NAMALWA (cell line): ENCODE data around the gene ATMIN.
A peak's percentile ranks its signal among the peaks of the same experiment; 100 is the strongest.

Experiments used
- DNase-seq: peaks from one replicate; pipeline ENCODE4 v3.0.0-alpha.2; 2015; ENCODE audit warnings: low spot score

The ATMIN gene

GRCh38 chr16:81005610-81006161 lies 30.0 kb upstream of the ATMIN start:
- no peak for DNase-seq

DNA sequence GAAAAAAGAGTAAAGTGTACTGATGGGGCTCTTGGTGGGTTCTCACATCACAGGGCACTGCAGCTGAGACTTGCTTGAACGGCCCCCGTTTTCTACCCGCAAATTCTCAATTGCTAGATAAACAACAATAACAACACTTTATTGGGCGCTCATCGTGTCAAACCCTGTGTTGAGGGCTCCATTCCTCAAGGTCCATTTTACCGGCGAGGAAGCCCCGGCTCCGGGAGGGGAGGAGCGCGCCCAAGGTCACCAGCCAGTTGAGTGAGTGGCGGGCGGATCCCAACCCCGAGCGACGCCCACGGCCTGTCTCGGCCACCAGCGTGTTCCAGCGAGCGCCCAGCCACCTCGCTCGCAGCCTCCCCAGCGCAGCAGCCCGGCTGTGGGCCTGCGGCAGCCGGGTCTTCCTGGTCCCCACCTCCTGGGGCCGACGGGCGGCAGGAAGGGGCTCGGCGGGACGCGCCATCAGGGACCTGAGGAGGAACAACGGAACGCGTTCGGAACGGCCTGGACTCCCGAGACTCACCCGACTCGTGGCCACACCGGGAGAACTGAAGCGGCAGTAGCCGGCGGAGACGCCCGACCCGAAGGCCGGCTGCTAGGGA lies 29.3 kb upstream of the ATMIN start:
- DNase-seq: peak; percentile 73

DNA sequence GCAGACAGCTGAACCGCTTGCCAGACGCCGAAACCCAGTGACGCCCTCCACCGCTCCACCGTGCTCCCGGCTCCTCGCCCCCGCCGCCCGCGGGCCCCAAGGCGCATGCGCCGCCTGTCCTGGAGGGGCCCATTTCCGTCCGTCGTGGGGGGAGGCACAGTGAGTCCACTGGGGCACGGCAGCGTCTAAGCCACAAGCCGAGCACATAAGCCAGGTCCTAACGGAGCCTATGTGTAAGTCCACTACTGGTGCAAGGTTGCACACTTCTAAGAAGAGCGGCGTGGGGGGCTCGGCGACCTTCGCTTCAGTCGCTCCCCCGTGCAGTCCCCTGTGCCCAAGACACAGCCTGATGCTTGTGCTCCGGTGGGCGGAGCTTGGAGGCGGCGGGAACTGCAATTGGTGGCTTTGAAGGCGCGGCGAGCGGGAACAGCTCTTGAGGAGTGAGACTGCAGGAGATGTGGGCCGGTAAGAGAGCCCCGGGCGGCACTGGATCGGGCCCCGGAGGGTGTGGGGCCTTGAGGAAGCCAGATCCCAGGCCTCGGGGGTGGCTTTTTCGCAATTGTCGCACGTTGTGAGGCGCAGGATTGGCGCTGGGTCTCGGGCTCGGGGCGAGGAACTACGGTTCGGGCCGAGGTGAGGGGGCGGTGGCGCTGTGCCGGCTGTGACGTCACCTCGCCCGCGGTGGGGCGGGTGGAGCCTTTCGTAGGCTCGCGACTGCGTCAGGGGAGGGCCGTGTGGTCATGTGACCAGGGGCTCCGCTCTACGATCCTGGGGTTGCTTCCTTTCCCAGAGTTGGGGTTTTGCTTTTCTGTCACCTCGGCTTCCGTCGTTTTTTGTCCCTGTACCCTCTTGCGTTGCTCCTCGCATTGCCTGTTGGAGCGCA lies 28.6 kb upstream of the ATMIN start, which contains the start of the genes CENPN and CMC2:
CENPN (plus strand) TSS at position 402 of the 883 bp plus-strand sequence. CDS start 4,726 bp downstream, outside the sequence.
CMC2 (minus strand) TSS at position 73 of the 883 bp plus-strand sequence. CDS start 9,491 bp downstream, outside the sequence.
- DNase-seq: peak; percentile 98

DNA sequence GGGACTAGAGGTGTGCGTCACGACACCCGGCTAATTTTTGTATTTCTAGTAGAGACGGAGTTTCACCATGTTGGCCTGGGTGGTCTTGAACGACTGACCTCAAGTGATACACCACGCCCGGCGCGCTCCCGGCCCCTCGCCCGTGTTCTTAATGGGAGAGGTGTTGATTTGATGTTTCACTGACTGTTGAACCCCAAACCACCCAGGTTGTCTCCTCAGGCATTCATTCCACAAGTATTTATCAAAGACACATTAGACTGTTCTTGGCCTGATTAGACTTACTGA lies 27.2 kb upstream of the ATMIN start:
- DNase-seq: no peak

DNA sequence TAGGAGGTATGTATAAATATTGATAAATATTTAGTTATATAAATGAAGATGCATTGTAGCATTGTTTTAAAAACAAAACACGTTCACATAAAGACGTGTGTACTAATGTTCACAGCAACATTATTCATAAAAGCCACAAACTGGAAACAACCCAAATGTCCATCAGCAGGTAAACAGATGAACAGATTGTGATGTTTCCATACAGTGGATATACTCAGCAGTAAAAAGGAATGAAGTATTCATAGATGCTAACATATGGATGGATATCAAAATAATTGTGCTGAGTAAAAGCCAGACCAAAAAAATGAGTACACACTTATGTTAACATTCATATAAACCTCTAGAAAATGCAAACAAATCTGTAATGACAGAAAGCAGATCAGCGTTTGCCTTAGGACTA lies 22.7 kb upstream of the ATMIN start:
- no peak for DNase-seq

DNA sequence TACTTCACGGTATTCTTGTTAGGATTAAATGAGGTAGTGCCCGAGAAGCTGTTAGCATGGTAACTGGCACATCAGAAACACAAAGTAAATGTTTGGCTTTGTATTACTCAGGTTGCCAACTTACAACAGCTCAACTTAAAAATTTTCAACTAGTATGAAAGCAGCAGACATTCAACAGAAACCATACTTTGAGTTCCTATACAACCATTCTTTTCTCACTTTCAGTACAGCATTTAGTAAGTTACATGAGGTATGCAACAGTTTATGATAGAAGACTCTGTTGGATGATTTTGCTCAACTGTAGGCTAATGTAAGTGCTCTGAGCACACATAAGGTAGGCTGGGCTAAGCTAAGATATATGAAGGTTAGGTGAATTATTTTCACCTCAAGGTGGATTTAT lies 21.0 kb upstream of the ATMIN start:
- DNase-seq: no peak

- no peak for DNase-seq
Measured at GRCh38 chr16:81018496-81018895, 17.1 kb upstream of the ATMIN start.

GRCh38 chr16:81026429-81026828 lies 9.2 kb upstream of the ATMIN start:
- no peak for DNase-seq

- DNase-seq: no peak
Measured at GRCh38 chr16:81029930-81030604, 5.6 kb upstream of the ATMIN start.

DNA sequence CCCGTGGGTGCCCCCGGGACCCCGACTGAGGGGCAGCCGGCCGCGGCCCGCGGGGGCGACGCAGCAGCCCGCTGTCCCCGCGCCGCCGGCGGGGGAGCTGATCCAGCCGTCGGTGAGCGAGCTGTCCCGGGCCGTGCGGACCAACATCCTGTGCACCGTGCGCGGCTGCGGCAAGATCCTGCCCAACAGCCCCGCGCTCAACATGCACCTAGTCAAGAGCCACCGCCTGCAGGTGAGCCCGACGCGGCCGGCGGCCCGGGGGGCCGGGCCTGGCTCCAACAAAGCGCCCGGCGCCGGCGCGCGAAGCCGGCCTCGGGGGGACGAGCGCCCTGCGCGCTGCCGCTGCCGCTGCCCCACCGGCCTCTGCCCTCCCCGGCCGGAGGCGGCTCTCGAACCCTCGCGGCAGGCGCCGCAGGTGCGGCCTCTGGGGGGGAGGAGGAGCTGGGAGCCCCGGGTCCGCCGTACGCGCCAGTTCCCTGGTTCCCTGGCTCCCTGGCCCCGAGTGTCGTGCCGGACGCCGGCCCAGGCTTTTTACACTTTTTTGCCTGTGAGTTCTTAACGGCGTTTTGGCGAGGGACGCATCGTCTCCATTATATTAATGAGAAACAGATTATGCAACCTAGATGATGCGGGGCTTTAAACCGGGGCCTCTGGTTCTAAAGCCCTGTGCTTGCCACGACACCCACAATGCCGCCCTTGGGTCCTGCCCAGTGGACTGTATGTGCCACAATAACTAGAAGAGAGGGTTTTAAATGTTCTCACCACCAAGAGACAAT lies 521 bp downstream of the ATMIN start:
- peak; percentile 68 for DNase-seq

GRCh38 chr16:81036751-81037350 lies 1.2 kb downstream of the ATMIN start:
- DNase-seq: peak; percentile 55

DNA sequence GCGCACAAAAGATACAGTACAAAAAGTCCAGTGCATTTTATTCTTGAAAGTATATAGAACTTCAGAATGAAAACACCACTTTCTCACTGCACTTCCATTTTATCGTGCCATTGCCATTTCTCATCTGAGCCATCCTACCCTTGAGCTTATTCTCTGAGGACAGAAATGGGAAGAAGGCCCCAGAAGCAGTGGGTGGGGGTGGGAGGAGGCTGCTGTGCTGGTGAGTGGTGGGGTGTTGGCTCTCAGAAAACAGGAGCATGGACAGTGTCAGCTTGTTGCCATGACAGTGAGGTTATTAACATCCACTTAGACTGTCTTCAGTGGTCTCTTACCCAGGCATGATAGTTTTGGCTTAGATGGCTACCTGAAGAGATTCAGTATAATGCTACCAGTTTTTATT lies 4.5 kb downstream of the ATMIN start:
- no peak for DNase-seq

DNA sequence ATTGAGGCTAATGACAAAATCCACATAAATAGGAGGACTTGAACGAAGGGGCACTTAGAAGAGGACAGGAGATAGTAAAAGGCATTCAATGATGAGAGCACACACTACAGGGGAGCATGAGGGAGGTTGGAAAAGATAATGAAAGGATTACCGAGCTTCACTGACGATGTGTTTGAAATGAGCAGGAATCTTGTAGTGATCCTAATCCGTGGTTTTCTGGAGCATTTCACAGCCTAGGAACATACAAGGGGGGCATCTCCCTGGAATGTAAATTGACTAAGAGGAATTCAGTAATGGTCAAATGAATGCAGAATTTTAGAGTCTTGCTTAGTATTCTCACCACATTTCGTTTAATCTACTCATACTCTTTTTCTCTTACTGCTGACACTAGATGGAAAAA lies 5.2 kb downstream of the ATMIN start:
- no peak for DNase-seq

GRCh38 chr16:81041696-81042095 lies 6.1 kb downstream of the ATMIN start:
- no peak for DNase-seq

DNA sequence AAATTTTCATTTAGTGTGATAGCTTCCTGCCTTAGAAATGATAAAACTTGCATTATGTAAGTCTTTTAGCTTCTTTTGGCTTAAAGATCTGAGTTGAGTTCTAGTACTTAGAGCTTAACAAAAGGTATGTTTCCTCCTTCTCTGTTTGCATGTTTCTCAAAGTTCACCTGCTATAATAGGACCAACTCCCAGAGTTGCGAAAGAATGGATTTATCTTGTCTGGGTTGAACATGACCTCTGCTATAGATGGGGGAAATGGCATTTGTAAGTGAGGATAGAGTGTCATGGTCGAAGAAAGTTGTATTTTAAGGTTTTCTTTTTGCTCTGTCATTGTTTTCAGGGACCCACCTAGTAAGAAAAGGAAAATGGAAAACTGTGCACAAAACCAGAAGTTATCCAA lies 7.2 kb downstream of the ATMIN start:
- no peak for DNase-seq

GRCh38 chr16:81053761-81054160 lies 18.1 kb downstream of the ATMIN start:
- no peak for DNase-seq

GRCh38 chr16:81060576-81061306 lies 25.1 kb downstream of the ATMIN start:
- no peak for DNase-seq

DNA sequence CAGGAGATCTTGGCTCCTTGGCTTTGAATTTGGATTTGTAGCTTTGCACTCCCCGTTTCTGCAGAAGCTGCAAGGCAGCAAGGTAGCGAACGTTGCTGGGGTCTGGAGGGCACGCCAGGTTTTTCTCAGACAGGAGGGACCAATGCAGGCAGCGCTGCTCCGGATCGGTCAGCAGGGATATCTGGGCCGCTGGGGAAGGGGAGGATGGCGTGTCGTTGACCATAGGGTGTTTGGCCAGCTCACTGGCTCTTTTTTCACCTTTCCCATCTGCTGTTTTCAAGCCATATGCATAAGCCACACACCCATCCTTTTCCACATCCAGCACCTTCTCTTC lies 25.6 kb downstream of the ATMIN start:
- no peak for DNase-seq

- no peak for DNase-seq
Measured at GRCh38 chr16:81061871-81062608, 26.4 kb downstream of the ATMIN start.

DNA sequence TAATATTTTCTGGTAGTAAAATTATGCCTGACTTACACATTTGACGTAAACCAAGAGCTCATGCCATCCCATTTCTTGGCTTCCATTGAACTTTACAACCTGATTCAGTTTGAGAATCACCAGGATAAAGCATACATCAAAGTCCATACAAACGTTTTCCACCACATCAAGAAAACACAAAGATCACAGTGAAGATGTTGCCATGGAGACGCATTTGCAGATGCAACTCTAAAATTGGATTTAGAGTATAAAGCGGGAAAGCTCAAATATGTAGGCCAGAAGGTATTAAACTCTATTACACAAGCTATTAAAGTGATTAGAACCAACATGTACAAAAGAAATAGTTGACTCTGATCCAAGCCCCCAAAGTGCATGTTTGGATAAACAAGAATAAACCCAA lies 31.0 kb downstream of the ATMIN start:
- DNase-seq: no peak
